GM12892 (cell line): ENCODE data around the gene OR10D3.

Source experiments
- POLR2A ChIP-seq: IDR thresholded peaks from 2 replicates; pipeline ENCODE4 v1.6.1; 2011; ENCODE audit warnings: low read depth, low read length, control low read depth
- POLR2AphosphoS5 ChIP-seq: IDR thresholded peaks from 2 replicates; pipeline ENCODE4 v1.6.1; 2011; ENCODE audit warnings: low read depth, low read length, control low read depth
- TAF1 ChIP-seq: IDR thresholded peaks from 2 replicates; pipeline ENCODE4 v1.6.1; 2011; ENCODE audit warnings: low read depth, mild to moderate bottlenecking, control low read depth, low read length, borderline replicate concordance

- TF ChIP-seq POLR2AphosphoS5 (no peak), TAF1 (no peak), POLR2A (no peak)
These were observed 10.5 kb upstream of the OR10D3 start for GRCh38 chr11:124172599-124172998.
